Measurements from ENCODE around the gene ZNF33A. TPM values are rescaled to one million over a fixed set of nuclear protein-coding genes. Genes with fewer than 3 reads are reported as not detected.
"Not testable (repeated sequence)": the region's sequence is repeated elsewhere in the genome, so short reads cannot be mapped to it uniquely, and the experiment has no call there.

The ZNF33A gene
- total and polyA plus RNA-seq, 4 donors = 6.7 to 25.7 (median 13.1) TPM

- TF ChIP-seq RXRA (IDR thresholded peaks at IDR 0.05) (no peak), ATF3 (IDR thresholded peaks at IDR 0.05) (no peak), NR2F2 (IDR thresholded peaks at IDR 0.05) (no peak)
These were observed 2.5 kb upstream of the ZNF33A start (continued) for GRCh38 chr10:38007991-38008390.

GRCh38 chr10:38016354-38016753 is 5.9 kb downstream of the ZNF33A start:
- peak; percentile 7 for TF ChIP-seq HNF4G (IDR thresholded peaks at IDR 0.05)
- no peak for TF ChIP-seq CTCF (IDR thresholded peaks at IDR 0.05; ENCODE audit: low read depth, low read length, missing input control)
- peak; percentile 40 for TF ChIP-seq SP1 (IDR thresholded peaks at IDR 0.05)
- TF ChIP-seq HNF4A (conservative IDR thresholded peaks at IDR 0.05) = peak; percentile 77 to 84
- TF ChIP-seq RXRA (IDR thresholded peaks at IDR 0.05) = peak in 1 of 2 donors; percentile 11
- TF ChIP-seq EGR1 (IDR thresholded peaks at IDR 0.05; ENCODE audit: low read depth in 2 of 2) = no peak
- 41% methylated on average over 1 of the region's 1 CpG for WGBS
- Histone ChIP-seq H3K9me3 (ENCODE audit: control insufficient read depth in 4 of 4, low read length in 3 of 4) (no peaks in the 10 kb centered on the region), H3K4me1 (ENCODE audit: control insufficient read depth in 4 of 4, insufficient read depth in 4 of 4, low read length in 3 of 4) (peaks cover 4 to 20% (median 10%) of the 10 kb centered on the region in 4 donors), H3K4me3 (ENCODE audit: low read depth in 1 of 3, low read length in 3 of 3) (no peak overlapping the region), H3K9ac (ENCODE audit: low read depth in 1 of 2, low read length in 2 of 2) (no peak overlapping the region), H3K36me3 (ENCODE audit: control insufficient read depth in 4 of 4, insufficient read depth in 3 of 4, low read depth in 1 of 4, low read length in 3 of 4) (peaks cover 7 to 41% (median 32%) of the 10 kb centered on the region in 4 donors), H3K27me3 (ENCODE audit: control insufficient read depth in 4 of 4, insufficient read depth in 4 of 4, low read length in 3 of 4) (no peaks in the 10 kb centered on the region), H3K27ac (ENCODE audit: low read depth in 1 of 2, low read length in 2 of 2) (peak overlapping the region; percentile 22 to 70)
- no peak for DNase-seq (ENCODE audit: low spot score)

- H3K9ac ChIP-seq (ENCODE audit: low read depth in 1 of 2, low read length in 2 of 2); H3K4me3 ChIP-seq (ENCODE audit: low read depth in 1 of 3, low read length in 3 of 3); H3K9me3 ChIP-seq (ENCODE audit: control insufficient read depth in 4 of 4, low read length in 3 of 4); H3K27me3 ChIP-seq (ENCODE audit: control insufficient read depth in 4 of 4, insufficient read depth in 4 of 4, low read length in 3 of 4); DNase-seq (ENCODE audit: low spot score); H3K27ac ChIP-seq (ENCODE audit: low read depth in 1 of 2, low read length in 2 of 2): not testable (repeated sequence)
- H3K36me3 ChIP-seq (ENCODE audit: control insufficient read depth in 4 of 4, insufficient read depth in 3 of 4, low read depth in 1 of 4, low read length in 3 of 4) = peaks cover 5 to 51% (median 39%) of the 10 kb centered on the region in 4 donors
- 67% methylated on average over 3 of the region's 4 CpGs for WGBS
- peaks cover 0 to 12% (median 3%) of the 10 kb centered on the region in 4 donors for H3K4me1 ChIP-seq (ENCODE audit: control insufficient read depth in 4 of 4, insufficient read depth in 4 of 4, low read length in 3 of 4)
These were observed 8.6 kb downstream of the ZNF33A start for GRCh38 chr10:38019124-38019523.

GRCh38 chr10:38025283-38025682 is 14.8 kb downstream of the ZNF33A start:
- Histone ChIP-seq H3K27ac (ENCODE audit: low read depth in 1 of 2, low read length in 2 of 2) (no peak overlapping the region), H3K4me3 (ENCODE audit: low read depth in 1 of 3, low read length in 3 of 3) (no peak overlapping the region), H3K9ac (ENCODE audit: low read depth in 1 of 2, low read length in 2 of 2) (no peak overlapping the region), H3K36me3 (ENCODE audit: control insufficient read depth in 4 of 4, insufficient read depth in 3 of 4, low read depth in 1 of 4, low read length in 3 of 4) (peaks cover 4 to 44% (median 29%) of the 10 kb centered on the region in 4 donors), H3K9me3 (ENCODE audit: control insufficient read depth in 4 of 4, low read length in 3 of 4) (no peaks in the 10 kb centered on the region), H3K4me1 (ENCODE audit: control insufficient read depth in 4 of 4, insufficient read depth in 4 of 4, low read length in 3 of 4) (peaks cover 0 to 2% (median 0%) of the 10 kb centered on the region in 4 donors), H3K27me3 (ENCODE audit: control insufficient read depth in 4 of 4, insufficient read depth in 4 of 4, low read length in 3 of 4) (no peaks in the 10 kb centered on the region)
- 83% methylated on average over 3 of the region's 3 CpGs for WGBS
- DNase-seq (ENCODE audit: low spot score) = no peak
- TF ChIP-seq FOXA2 (IDR thresholded peaks at IDR 0.05) = no peak
- no peak for TF ChIP-seq RXRA (IDR thresholded peaks at IDR 0.05)
- TF ChIP-seq TAF1 (conservative IDR thresholded peaks at IDR 0.05) = no peak
- no peak for TF ChIP-seq NR2F2 (IDR thresholded peaks at IDR 0.05)

GRCh38 chr10:38027986-38028385 is 17.5 kb downstream of the ZNF33A start:
- 100% methylated on average over 1 of the region's 1 CpG for WGBS
- TF ChIP-seq JUND (IDR thresholded peaks at IDR 0.05) (no peak), SP1 (IDR thresholded peaks at IDR 0.05) (no peak), RAD21 (IDR thresholded peaks at IDR 0.05) (no peak), YY1 (IDR thresholded peaks at IDR 0.05) (no peak), NR2F2 (IDR thresholded peaks at IDR 0.05) (no peak), HNF4G (IDR thresholded peaks at IDR 0.05) (no peak), ATF3 (IDR thresholded peaks at IDR 0.05) (no peak), HNF4A (conservative IDR thresholded peaks at IDR 0.05) (no peak), MAX (IDR thresholded peaks at IDR 0.05) (no peak), RXRA (IDR thresholded peaks at IDR 0.05) (no peak), FOXA1 (IDR thresholded peaks at IDR 0.05) (no peak), CTCF (IDR thresholded peaks at IDR 0.05; ENCODE audit: low read depth, low read length, missing input control) (no peak)
- H3K4me3 ChIP-seq (ENCODE audit: low read depth in 1 of 3, low read length in 3 of 3) = no peak overlapping the region
- H3K9me3 ChIP-seq (ENCODE audit: control insufficient read depth in 4 of 4, low read length in 3 of 4) = no peaks in the 10 kb centered on the region
- H3K27ac ChIP-seq (ENCODE audit: low read depth in 1 of 2, low read length in 2 of 2) = no peak overlapping the region
- H3K9ac ChIP-seq (ENCODE audit: low read depth in 1 of 2, low read length in 2 of 2) = no peak overlapping the region
- DNase-seq (ENCODE audit: low spot score) = no peak
- no peaks in the 10 kb centered on the region for H3K27me3 ChIP-seq (ENCODE audit: control insufficient read depth in 4 of 4, insufficient read depth in 4 of 4, low read length in 3 of 4)
- peaks cover 4 to 28% (median 20%) of the 10 kb centered on the region in 4 donors for H3K36me3 ChIP-seq (ENCODE audit: control insufficient read depth in 4 of 4, insufficient read depth in 3 of 4, low read depth in 1 of 4, low read length in 3 of 4)
- peaks cover 0 to 6% (median under 1%) of the 10 kb centered on the region in 4 donors for H3K4me1 ChIP-seq (ENCODE audit: control insufficient read depth in 4 of 4, insufficient read depth in 4 of 4, low read length in 3 of 4)
